Frontal cortex (tissue), 4 donors: ENCODE data around the gene MYLK. TPM values are rescaled to one million over a fixed set of nuclear protein-coding genes. Genes with fewer than 3 reads are reported as not detected.

Experiments
- DNase-seq, 2 donors: peaks; one replicate each; pipeline ENCODE4 v3.0.0; 2012; ENCODE audit warnings: low spot score in 2 of 2
- FAIRE-seq: peaks from 2 replicates; lab custom pipeline; 2012; peaks lifted over from hg19 to GRCh38; lab: Jason Lieb, UNC
- total RNA-seq: library from RNA; depleted of rRNA; stranded (reverse); fragments of >200 nt; gene quantifications from one replicate; pipeline ENCODE4 v1.2.3, GENCODE V29; 2014
- donor health status: control.
- donor health status: control.
- donor health status: control.

Gene MYLK
- total RNA-seq, 1 donor from 2014 or later: 6.1 TPM

DNA sequence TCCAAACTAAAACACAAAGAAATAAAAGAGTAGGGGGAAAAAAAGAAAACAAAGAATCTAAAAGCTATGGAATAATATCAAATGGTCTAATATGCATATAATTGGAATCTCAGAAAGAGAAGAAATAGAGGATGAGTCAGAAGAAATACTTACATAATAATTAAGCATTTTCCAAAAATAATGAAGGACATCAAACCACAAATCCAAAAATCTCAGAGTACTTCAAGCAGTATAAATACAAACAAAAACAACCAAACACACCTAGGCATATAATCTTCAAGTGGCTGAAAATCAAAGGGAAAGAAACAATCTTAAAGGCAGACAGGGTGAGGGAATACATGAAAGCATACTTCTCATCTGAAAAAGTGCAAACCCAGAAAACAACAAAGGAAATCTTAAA is 46.3 kb downstream of the MYLK start:
- FAIRE-seq: no peak

DNA sequence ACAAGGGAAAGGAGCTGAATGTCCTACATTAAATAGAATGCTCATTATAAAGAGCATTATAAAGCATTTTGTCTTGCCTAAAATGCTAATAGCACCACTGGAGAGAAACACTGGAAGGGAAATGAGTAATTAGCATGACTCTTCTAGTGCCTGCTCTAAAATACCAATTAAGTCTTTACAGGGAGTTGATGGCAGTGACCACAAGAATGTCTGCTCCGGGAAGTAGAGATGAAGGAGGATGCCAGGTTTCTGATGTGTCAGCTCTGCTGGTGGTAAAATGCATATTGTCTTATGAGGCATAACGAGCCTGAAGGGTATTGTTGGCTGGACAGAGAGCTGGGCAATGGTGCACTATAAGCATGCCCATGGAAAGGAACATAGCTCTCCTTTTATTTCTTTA is 49.5 kb downstream of the MYLK start:
- FAIRE-seq (no peak), DNase-seq (no peak)

More for the DNA sequence above, 46.3 kb downstream of the MYLK start:
- no peak for DNase-seq

DNA sequence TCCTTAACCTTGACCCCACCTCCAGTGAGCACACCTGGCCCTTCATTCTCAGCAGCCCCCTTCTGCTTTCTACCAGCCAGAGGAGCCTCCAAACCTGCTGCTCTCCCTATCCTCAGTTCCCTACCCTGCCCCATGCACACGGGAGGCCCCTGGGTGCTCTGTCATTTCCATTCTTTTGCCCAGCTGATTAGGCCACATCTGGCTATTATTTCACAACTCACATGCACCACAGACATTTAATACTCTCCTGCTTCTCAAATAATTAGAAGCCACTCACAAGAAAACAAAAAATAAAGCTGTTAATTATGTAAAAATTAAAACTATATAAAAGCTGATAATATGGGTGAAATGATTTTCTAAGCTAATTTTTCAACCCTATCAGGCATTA is 50.7 kb downstream of the MYLK start:
- FAIRE-seq: no peak
- DNase-seq: no peak

DNA sequence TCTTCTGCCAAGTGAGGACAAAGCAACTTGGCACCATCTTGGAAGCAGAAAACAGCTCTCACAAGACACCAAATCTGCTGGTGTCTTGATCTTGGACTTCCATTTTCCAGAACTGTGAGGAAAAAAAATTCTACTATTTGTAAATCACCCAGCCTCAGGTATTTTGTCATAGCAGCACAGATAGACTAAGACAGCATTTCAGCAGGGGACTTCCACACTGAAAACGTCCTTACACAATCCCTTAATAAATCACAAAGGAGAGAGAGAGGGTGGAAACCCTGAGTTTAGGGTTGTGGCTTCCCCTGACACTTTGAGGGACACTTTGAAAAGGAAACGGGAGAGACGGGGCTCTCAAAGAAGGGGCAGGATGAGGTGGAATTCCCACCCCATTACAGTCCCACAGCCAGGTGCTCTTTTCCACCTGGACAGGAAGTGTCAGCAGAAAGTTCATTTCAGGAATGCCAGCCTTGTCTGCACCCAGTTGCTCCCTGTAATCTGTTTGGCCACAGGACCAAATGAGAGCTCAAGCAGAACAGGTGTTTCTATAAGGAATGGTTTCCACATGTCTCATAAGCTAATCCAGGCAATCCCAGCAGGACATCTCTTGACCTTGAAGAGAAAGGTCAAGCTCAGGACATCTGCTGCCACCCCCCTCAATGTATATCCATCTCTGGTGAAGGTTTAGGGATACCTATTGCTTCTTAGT is 51.3 kb downstream of the MYLK start:
- FAIRE-seq (no peak), DNase-seq (no peak)

DNA sequence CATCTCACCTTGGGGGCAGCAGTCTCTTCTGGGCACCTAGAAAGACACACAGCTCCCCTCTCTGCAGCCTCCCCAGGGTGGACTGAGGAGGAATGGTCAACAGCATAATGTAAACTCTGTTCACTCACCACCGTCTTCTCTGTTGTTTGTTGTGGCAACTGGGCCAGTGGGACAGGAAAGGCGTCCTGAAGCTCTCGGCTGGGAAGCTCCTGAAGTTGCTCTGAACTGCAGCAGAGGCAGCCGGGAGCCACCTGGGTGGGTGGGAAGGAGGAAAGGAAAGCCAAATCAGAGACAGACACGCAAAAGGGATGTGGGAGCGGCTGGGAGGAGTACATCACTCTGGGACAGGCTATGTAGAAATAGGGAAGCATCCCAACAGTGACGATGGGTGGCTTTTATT is 52.7 kb downstream of the MYLK start:
- FAIRE-seq: no peak

DNA sequence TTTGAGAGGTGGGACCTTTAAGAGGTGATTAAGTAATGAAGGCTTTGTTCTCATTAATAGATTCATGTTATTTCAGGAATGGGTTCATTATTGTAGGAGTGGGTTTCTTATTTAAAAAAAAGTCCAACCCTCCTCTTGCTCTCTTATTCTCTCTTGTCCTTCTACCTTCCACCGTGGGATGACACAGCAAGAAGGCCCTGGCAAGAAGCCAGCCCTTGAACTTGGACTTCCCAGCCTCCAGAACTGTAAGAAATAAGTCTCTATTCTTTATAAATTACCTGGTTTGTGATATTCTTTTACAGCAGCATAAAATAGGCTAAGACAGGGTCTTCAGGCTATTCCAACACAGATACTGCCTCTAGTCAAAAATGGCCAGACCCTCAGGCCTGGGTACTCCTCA is 62.2 kb downstream of the MYLK start:
- no peak for DNase-seq
- no peak for FAIRE-seq

More for the DNA sequence above, 52.7 kb downstream of the MYLK start:
- DNase-seq: no peak

DNA sequence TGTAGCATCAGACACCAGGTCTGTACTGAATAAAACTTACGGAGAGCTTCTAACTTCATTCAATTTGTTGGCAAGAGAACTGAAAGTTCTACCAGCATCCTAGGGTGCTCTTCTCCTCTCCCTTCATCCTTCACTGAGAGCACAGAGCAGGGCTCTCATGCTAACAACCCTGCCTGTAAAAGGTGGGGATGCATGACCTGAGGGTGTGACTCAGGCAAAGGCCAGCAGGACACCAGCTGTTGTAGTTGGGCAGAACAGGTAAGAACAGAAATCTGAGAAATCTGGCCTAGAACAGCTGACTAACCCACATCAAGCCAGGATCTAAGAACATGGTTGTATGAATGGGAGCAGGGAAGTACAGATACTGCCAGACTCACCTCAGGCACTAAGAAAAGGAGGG is 64.2 kb downstream of the MYLK start:
- DNase-seq: no peak
- FAIRE-seq: no peak

DNA sequence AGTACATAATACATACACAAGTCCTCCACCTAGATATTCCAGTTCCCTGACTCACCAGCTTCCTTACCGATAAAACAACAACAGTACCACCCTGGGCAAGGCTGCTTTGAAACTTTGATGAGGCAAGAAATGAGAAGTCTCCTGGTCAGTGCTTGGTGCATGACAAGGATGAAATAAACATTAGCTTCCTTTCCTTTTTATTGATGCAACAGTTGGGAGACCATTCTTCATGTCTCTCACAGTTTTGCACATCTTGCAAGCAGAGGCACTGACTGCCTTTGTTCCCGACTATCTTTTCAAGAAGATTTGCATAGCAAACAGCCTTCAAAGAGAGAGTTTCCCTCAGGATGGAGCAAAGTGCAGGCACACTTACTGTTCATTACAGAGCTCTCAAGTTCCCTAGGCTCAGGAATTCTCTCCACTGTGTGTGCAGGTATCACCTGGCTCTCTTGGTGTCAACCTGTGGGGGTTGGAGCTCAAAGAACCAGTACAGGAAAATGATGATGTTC is 65.2 kb downstream of the MYLK start:
- no peak for DNase-seq
- no peak for FAIRE-seq

DNA sequence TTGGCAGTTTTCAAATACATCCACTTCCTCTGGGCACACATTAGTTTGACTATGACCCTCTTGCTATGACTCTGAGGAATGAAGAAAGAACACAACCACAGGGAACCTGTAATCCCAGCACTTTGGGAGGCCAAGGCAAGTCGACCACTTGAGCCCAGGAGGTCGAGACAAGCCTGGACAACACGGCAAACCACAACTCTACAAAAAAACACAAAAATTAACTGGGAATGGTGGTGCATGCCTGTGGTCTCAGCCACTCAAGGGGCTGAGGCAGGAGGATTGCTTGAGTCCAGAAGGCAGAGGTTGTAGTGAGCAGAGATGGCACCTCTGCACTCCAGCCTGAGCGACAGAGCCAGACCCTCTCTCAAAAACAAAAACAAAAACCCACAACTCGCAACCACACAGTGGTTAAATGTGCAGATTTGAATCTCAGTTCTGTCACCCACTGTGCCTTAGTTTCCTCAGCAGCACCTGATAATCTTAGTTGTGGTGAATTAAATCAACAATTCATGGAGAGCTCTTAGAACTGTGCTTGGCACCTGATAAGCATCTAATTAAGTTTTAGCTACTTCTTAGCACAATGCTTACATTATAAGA is 65.7 kb downstream of the MYLK start:
- no peak for DNase-seq
- FAIRE-seq: no peak

DNA sequence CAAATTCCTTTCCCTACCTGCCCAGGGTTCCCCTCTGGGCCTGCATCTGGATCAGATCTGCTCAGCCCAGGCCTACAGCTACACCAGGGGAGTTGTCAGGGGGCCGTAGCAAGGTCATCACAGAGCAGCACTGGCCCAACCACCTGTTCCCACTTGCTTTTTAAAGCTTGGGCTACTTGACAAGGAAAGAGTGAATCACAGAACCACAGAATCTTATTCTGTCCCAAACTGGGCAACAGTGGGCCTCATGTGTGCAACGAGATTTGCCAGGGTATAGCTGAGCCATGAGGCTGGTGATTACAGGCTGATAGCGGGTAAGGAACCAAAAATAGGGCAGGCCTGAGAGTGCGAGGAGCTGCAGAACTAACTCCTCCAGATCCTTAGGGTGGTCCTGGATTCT is 66.7 kb downstream of the MYLK start:
- no peak for FAIRE-seq
- DNase-seq: no peak

DNA sequence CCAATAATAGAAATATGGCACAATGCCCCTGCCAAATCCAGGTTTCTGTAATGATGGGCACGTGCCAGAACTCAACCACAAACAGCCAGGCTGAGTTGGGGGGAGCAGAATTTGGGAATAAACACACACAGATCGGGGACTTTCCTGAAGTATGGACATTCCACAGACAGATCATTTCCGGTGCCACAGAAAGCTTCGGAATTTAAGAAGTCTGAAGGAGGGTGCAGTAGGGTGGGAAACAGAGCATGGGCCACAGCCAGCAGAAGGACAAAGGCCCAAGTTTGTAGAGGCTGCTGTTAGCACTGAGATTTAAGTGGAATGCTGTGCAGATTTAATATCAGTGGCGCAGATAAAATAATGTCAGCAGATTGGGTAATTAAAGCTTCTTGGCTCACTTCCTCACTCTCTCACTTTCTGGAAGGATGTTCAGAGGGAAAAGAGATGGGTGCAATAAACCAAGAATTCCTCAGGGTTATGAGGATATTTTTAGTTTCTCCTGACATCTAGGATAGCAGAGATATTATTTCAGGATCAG is 67.4 kb downstream of the MYLK start:
- DNase-seq (no peak), FAIRE-seq (no peak)

DNA sequence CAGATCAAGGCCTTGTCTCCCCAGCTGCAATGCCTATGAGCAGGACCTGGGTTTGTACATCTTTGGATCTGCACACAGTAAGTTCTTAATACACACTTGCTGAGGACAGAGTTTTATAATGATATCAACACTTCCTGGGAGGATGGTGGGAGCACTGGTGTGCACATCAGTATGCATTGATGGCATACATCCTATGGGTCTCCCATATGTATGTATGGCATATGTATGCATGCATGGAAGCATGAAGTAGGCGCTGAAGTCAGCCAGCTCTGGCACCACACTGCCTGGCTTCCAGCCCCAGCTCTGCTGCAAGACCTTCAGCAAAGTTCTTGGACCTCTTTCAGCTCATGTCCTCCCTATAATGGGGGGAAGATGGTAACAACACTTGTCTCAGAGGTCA is 68.2 kb downstream of the MYLK start:
- FAIRE-seq (no peak), DNase-seq (no peak)

DNA sequence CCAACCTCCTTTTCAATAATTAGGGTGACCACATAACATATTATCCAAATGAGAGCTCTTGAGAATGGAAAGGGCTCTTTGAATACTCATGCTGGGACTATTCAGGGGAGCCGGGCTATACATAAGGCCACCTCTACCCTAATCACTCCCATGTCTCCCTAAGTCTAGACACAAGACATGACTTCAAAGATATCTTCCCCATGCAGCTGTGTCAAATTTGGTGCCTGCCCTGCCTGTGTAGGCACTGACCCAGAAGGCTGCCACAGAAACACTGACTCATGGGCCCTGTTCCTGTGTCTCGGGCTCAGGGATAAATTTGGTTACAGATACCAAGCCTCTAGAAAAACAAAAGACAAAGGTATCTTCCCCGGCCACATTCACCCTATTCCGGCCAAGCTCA is 70.3 kb downstream of the MYLK start:
- FAIRE-seq: no peak
- DNase-seq: no peak

DNA sequence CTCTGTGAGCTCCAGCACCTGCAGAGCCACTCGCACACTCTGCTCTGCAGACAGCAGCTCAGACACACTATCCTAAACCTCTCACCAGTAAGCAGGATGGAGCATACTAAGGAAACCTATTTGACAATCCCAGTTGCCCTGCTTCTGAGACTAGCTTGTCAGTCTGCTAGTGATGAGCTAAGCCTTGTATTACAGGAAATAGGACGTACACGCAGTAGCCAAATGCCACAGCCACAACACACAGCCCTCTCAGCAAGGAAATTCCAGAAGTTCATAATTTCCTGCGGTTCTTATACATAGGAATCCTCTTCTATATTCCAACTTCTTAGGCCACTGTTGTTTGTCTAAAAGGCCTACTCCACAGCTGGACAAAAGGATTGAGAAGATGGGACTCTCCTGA is 74.5 kb downstream of the MYLK start:
- DNase-seq (no peak), FAIRE-seq (no peak)

DNA sequence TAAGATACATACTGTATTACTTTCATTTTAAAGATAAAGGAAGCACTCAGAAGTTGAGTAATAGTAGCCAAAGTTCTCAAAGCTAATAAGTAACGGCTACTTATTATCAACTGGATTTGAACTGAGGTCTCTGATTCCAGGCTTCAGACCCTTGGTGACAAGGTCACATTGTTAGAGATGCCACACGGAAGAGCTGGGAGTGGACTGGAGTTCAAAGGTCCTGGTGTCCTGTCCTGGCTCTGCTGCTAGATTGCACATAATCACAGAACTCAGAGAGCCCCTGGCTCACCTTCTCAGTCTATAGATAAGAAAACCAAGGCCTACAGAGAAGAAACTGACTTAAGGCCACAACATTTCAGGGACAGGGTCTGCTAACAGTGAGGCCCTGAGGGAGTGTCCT is 75.3 kb downstream of the MYLK start:
- FAIRE-seq (no peak), DNase-seq (no peak)

DNA sequence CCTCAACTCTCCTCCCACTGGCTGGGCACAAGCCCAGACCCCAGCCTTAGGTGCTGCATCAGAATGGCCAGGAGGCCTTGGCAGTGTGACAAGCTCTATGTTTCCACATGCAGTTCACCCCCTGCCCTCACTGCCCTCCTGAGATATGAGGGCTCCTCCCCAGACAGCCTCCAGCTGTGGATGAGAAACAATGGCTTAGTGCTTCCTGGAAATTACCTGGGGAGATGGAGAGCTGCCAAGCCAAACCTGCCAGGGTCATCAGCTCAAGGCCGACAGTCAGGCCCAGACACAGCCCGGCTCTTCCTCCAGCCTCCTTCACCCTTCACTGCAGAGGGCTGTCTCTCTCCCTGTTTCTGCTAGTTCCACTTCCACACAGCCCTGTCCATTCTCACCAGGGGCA is 76.3 kb downstream of the MYLK start:
- FAIRE-seq: no peak
- no peak for DNase-seq

DNA sequence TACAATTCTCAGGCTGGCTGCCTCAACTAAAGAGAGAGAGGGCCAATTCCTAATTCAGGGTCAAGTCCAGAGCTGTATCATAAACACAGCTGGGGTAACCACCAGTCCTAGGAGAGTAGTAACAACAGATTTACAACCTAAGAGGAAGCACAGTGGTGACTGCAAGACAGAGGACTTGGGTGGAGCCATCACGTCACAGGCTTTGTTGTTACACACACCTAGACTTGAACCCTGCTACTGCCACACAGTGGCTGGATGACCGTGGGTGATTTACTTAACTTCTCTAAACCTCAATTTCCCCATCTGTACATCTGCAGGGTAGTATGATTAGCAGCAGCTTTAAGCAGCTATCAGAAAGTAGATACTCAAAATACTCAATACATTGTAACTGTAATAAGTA is 78.6 kb downstream of the MYLK start:
- DNase-seq: no peak
- FAIRE-seq: no peak

DNA sequence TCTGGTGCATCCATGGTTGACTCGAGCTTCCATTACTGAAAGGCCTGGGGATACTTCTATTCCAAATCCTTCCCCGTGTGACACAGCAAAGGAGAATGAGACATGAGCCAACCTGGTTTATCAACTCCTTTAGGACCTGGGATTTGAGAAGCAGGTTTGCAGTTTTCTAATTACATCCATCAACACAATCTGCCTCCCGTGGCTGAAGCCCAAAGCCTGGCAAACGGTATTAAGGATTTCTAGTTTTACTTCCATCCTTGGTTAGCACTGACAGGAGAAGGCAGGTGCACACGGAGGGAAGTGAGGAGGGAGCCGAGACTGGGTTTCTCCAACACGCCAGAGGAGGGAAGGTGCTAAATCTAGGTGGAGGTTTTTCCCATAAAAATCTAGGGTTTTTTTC is 79.0 kb downstream of the MYLK start:
- no peak for DNase-seq
- no peak for FAIRE-seq

DNA sequence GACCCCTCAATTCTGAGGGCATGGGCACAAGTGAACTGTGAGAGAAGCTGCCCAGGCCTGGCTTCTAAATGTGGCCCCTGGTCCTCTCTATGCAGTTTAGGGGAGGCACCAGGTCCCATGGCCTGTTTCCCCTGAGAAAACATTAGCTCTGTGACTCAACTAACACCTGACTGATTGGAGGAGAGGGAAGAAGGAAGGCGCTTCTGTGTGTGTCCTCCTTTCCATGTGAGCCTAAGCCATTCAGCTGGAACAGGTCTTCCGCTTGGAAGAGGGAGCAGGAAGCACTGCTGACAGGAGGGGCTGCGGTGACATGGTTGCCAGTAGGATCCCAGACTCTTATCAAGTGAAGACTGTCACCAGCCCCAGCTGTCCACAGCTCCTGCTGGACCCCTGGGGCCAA is 79.5 kb downstream of the MYLK start:
- FAIRE-seq: no peak

DNA sequence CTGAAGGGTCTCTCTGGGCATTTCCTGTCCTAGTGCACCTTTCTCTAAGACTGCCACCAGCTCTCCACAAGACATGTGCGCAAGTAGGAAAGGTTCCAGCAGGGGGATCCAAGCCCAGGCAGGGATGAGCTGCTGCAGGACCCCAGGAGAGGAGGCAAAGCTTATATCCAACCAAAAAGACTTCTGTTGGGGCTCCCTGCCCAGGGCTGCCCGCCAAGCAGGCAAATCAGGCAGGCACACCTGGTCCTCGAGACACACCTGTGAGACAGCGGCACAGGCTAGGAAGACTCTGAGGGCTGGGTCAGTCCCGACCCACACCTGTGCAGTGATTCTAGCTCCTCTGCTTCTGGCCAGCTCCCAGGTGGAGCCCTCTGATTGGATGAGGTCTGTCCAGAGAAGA is 80.6 kb downstream of the MYLK start:
- no peak for DNase-seq
- FAIRE-seq: no peak

More for the DNA sequence above, 79.5 kb downstream of the MYLK start:
- no peak for DNase-seq

DNA sequence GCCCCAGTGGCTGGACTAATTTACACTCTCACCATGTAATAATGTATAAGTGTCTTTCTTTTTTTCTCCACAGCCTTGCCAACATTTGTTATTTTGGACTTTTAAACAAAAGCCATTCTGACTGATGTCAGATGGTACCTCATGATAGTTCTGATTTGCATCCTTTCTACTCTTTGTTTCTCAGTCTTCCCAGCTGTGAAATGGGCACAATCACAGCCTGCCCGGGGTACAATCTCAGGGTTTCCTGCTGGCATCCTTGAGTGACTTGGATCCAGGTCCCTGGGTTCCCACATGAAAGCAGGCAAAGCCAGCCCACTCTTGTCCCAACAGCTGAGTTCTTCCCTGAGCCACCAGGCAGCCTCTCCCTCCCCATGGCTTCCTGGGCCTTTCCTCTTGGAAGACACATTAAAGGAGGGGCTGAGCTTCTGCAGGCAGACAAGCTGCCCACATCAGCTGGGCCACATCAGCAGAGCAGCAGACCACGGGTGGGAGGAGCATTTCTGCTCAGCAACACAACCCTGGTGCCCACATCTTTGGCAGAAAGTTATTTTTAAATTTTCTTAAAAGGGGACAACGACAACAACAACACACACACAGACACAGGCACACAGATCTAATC is 82.0 kb downstream of the MYLK start:
- FAIRE-seq (no peak), DNase-seq (no peak)
